Renal pelvis (tissue), 12 donors: ENCODE data around the gene THNSL1. TPM values are rescaled to one million over a fixed set of nuclear protein-coding genes. Genes with fewer than 3 reads are reported as not detected.
A peak's percentile ranks its signal among the peaks of the same experiment; 100 is the strongest.
"Not testable (repeated sequence)": the region's sequence is repeated elsewhere in the genome, so short reads cannot be mapped to it uniquely, and the experiment has no call there.

Experiments used
- DNase-seq: peaks from one replicate; pipeline ENCODE4 v3.0.0-alpha.2; 2013
- long read RNA-seq, 16 experiments: transcript quantifications; one replicate each; lab custom pipeline, GENCODE V29; 2026
- polyA plus RNA-seq, 3 donors: library from polyadenylated mRNA; unstranded; fragments of 120-200 nt; gene quantifications; one replicate each; pipeline ENCODE4 v1.2.1, GENCODE V29; 2013; ENCODE audit not compliant: insufficient read length in 3 of 3

Gene THNSL1, protein sequence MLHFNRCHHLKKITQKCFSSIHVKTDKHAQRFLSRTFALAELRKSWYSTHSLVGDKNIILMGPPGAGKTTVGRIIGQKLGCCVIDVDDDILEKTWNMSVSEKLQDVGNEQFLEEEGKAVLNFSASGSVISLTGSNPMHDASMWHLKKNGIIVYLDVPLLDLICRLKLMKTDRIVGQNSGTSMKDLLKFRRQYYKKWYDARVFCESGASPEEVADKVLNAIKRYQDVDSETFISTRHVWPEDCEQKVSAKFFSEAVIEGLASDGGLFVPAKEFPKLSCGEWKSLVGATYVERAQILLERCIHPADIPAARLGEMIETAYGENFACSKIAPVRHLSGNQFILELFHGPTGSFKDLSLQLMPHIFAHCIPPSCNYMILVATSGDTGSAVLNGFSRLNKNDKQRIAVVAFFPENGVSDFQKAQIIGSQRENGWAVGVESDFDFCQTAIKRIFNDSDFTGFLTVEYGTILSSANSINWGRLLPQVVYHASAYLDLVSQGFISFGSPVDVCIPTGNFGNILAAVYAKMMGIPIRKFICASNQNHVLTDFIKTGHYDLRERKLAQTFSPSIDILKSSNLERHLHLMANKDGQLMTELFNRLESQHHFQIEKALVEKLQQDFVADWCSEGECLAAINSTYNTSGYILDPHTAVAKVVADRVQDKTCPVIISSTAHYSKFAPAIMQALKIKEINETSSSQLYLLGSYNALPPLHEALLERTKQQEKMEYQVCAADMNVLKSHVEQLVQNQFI
- polyA plus RNA-seq, result 10 to 100 TPM; 12.9 to 16.3 (median 14.3) TPM
- long read RNA-seq, donor 1, partial matches to known transcripts, result 0 of 5 reads
- long read RNA-seq, donor 1, other reads (novel, unspliced or antisense), result 0 of 5 reads
- long read RNA-seq, donor 2, transcript THNSL1-201 (3 exons, 3,691 nt), result major isoform, 8 of 10 reads
- long read RNA-seq, donor 2, partial matches to known transcripts, result 0 of 10 reads
- long read RNA-seq, donor 2, other reads (novel, unspliced or antisense), result 0 of 10 reads
- long read RNA-seq, donor 3, partial matches to known transcripts, result 0 of 5 reads
- long read RNA-seq, donor 3, other reads (novel, unspliced or antisense), result 0 of 5 reads
- long read RNA-seq, donor 4, partial matches to known transcripts, result 8 of 12 reads
- long read RNA-seq, donor 4, other reads (novel, unspliced or antisense), result 0 of 12 reads
- long read RNA-seq, donor 5, partial matches to known transcripts, result 0 of 5 reads
- long read RNA-seq, donor 5, other reads (novel, unspliced or antisense), result 0 of 5 reads
- long read RNA-seq, donor 6, transcript THNSL1-201 (3 exons, 3,691 nt), result major isoform, 5 of 6 reads
- long read RNA-seq, donor 6, partial matches to known transcripts, result 0 of 6 reads
- long read RNA-seq, donor 6, other reads (novel, unspliced or antisense), result 0 of 6 reads
- long read RNA-seq, donor 7, partial matches to known transcripts, result 0 of 6 reads
- long read RNA-seq, donor 7, other reads (novel, unspliced or antisense), result 0 of 6 reads
- long read RNA-seq, donor 8, partial matches to known transcripts, result 0 of 4 reads
- long read RNA-seq, donor 8, other reads (novel, unspliced or antisense), result 0 of 4 reads
- long read RNA-seq, donor 9, partial matches to known transcripts, result 0 of 3 reads
- long read RNA-seq, donor 9, other reads (novel, unspliced or antisense), result 0 of 3 reads
- long read RNA-seq, donor 10, partial matches to known transcripts, result 7 of 12 reads
- long read RNA-seq, donor 10, other reads (novel, unspliced or antisense), result 0 of 12 reads
- long read RNA-seq, donor 11, partial matches to known transcripts, result 0 of 4 reads
- long read RNA-seq, donor 11, other reads (novel, unspliced or antisense), result 0 of 4 reads
- long read RNA-seq, donor 12, transcript THNSL1-201 (3 exons, 3,691 nt), result major isoform, 6 of 9 reads
- long read RNA-seq, donor 12, partial matches to known transcripts, result 0 of 9 reads
- long read RNA-seq, donor 12, other reads (novel, unspliced or antisense), result 0 of 9 reads
- long read RNA-seq, donor 13, partial matches to known transcripts, result 0 of 1 reads
- long read RNA-seq, donor 13, other reads (novel, unspliced or antisense), result 0 of 1 reads
- long read RNA-seq, donor 14, result 0 reads
- long read RNA-seq, donor 15, partial matches to known transcripts, result 0 of 4 reads
- long read RNA-seq, donor 15, other reads (novel, unspliced or antisense), result 0 of 4 reads
- long read RNA-seq, donor 16, transcript THNSL1-201 (3 exons, 3,691 nt), result major isoform, 5 of 20 reads
- long read RNA-seq, donor 16, partial matches to known transcripts, result 15 of 20 reads
- long read RNA-seq, donor 16, other reads (novel, unspliced or antisense), result 0 of 20 reads

GRCh38 chr10:25016376-25017153 lies at the start of gene THNSL1:
TSS of gene THNSL1 (plus strand) at chr10:25016612. CDS start at chr10:25023224, 6,612 bp downstream.
- DNase-seq, result peak; percentile 98

DNA sequence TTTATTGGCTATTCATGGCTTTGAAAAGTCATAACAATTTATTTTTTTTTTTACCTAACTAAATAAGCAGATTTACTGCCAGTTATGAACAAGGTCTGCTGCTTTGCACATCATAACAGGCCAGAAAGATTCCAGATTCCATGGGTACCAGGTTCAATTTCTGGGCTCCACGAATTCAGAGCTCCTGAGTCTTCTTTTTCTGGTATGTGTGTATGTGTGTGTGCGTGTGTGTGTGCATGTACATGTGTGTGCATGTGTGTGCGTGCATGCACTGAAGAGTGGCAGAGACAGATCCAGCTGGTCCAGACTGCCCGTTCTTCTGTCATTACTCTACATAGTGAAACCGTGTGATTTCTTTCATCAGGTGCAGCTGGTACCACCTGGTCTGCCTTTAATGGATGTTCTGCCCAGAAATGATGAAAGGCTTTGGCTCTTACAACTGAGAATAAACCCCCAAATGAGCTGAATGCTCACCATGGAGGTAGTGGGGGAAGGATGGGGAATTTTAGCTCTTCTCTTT lies 49.4 kb upstream of the THNSL1 start:
- DNase-seq, result no peak

DNA sequence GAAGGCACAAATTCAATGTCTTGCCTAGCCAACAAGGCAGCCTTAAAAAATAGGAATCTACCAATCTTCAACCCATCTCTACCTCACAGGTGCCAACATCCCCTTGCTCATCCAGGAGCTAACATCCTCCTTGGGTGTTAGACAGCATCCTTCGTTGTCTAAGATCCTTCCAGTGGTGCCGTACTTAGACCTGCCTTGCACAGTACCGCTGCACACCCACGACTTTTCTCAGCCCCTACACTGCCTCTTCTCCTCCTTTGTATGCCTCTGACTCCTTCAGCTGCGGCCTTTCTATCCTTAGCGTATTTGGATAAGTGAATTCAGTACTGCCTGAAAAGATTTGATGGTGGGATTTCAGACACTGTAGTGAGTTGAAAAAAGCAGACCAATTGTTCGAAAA lies 48.1 kb upstream of the THNSL1 start:
- no peak for DNase-seq

DNA sequence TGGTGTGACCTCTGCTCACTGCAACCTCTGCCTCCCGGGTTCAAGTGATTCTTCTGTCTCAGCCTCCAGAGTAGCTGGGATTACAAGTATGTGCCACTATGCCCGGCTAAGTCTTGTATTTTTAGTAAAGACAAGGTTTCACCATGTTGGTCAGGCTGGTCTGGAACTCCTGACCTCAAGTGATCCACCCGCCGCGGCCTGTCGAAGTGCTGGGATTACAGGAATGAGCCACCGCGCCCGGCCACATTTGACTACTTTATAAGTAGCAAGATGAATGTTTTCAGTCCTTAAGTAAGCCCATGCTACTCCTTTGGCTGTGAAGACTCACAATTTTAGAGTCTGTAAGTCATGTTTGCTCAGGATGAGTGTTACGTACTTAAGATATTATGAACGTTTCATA lies 47.5 kb upstream of the THNSL1 start:
- not testable (repeated sequence) for DNase-seq

GRCh38 chr10:24969841-24970281 lies 46.6 kb upstream of the THNSL1 start:
- DNase-seq, result no peak

GRCh38 chr10:24971374-24971773 lies 45.0 kb upstream of the THNSL1 start:
- no peak for DNase-seq

DNA sequence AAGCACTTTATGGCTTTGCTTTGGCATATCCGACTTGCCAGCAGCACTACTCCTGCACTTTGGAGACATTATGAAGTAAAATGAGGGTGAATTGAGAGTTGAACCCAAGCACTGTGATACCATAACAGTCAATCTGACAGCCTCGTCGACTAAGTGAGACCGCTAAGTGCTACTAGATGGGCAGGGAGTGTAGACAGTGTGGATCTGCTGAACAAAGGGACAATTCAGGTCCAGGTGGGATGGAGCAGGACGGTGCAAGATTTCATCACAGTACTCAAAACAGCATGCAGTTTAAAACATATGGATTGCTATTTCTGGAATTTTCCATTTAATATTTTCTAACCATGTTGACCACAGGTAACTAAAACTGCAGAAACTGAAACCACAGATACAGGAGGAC lies 43.2 kb upstream of the THNSL1 start:
- DNase-seq, result no peak

DNA sequence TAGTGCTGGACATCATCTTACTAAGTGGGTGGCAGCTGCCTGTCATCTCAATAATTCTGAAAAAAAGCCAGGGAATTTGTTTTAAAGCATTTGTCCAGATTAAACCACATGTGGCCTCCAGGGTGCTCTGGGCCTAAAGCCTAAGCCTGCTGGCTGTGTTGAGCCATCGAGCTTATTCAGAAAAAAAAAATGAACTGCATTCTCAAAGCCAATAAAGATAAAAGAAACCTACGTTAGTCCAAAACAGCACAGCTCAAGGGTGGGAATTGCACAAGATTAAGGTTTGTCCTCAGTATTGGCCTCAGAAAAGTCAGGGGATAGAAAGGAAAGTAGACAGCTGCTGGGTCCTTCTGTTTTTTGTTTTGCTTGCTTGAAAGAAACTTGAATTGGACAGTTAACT lies 41.4 kb upstream of the THNSL1 start:
- DNase-seq, result no peak

GRCh38 chr10:24979685-24980084 lies 36.7 kb upstream of the THNSL1 start:
- DNase-seq, result no peak

DNA sequence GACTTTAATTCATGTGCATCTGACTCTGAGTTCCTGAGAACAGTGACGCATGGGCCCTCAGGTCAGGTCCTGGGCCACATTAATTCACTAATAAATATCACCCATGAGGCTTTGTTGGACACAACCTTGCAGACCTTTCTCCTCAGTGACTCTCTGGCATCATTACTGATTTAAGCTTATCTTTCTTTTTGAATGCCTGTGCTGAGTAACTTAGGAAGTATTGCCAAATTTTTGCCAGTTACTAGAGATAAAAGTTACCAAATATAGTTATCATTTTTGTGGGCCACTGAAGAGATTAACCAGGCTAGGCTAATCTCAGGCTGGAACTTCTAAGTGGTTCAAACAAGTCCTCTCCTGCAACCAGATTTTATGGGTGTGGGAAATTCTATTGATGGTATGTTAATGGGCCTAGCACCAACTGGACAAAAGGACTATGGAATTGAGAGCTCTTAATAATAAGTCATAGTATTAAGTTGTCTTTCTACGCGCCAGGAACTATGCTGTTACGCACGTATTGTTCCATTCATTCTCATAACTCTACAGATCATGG lies 35.2 kb upstream of the THNSL1 start:
- no peak for DNase-seq

DNA sequence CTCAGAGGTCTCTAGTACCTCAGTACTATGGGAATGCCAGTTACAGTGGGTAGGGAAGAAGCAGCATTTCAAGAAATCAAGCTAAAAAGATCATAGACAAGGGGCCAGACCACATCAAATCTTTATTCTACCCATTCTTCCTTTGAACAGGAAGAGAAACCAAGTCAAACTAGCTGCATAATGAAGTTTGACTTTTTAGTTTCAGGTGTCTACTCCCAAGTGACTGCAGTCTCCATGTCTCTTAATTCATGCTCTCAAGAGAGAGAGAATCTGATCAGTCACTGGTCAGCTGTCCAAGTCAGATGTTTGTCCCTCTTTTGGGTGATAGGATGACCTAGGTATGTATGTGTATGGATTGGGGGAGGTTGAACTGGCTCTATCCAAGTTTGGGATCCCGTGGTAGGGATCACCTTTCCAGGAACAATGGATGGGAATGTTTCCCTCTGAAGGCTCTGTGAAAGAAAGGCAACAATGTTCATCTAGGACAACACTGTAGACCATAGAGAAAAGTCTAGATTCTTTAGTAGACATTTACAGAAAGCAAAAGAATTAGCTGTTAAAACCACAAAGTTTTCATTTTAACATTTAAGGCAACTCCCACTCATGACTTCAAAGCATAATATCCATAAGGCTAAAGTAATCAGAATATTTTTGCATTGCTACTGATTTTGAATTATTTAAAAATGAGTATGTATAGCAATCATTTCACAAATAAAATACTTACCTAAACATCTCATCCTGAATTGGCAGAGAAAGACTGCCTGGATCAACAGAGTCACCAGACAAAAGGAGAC lies 33.9 kb upstream of the THNSL1 start:
- DNase-seq, result no peak

- no peak for DNase-seq
Measured at GRCh38 chr10:24983130-24983529, 33.3 kb upstream of the THNSL1 start.

DNA sequence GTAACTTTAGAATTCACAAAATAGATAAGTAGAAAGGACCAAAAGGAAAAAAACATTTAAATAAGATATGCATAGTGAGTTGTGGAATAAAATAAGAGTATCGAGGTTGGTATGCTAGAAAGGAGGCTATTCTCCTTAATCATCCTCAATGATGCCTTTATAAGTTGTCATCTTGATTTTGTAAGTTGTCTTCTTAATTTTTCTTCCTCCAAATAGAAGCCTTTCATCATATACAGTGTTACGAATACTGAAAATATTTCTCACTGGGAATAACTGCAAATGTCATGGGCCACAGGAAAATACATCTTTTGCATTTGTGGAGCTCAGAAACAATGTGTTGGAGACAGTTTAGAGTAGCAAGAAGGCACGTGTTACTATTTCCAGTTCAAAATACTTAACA lies 32.5 kb upstream of the THNSL1 start:
- DNase-seq, result no peak

GRCh38 chr10:24984906-24985305 lies 31.5 kb upstream of the THNSL1 start:
- no peak for DNase-seq

- no peak for DNase-seq
Measured at GRCh38 chr10:24988831-24989640, 27.4 kb upstream of the THNSL1 start.

- DNase-seq, result no peak
Measured at GRCh38 chr10:24989867-24990266, 26.5 kb upstream of the THNSL1 start.

GRCh38 chr10:24991298-24991697 lies 25.1 kb upstream of the THNSL1 start:
- DNase-seq, result no peak
